ENCODE results near the gene PLCD1. TPM values are rescaled to one million over a fixed set of nuclear protein-coding genes. Genes with fewer than 3 reads are reported as not detected.
A peak's percentile ranks its signal among the peaks of the same experiment; 100 is the strongest.

PLCD1 gene
- total RNA-seq, 1 experiment from 2014 or later = 27.1 TPM

- H3K27ac Mint-ChIP-seq = peak overlapping the region; percentile 61 to 94 (median 87); a peak in 6 of 7 replicates
- H3K9me3 ChIP-seq (ENCODE audit: control insufficient read depth, low read depth, low read length) = no peaks in the 10 kb centered on the region
- H2AK5ac ChIP-seq (ENCODE audit: insufficient read length, low read length) = no peak overlapping the region
- H3K4me1 ChIP-seq (ENCODE audit: insufficient read depth, low read length) = peaks cover 16% of the 10 kb centered on the region; the same call in 1 of the 2 replicates
- H3K18ac ChIP-seq (ENCODE audit: insufficient read length, low read depth, low read length) = no peak overlapping the region
- H3K4me2 ChIP-seq (ENCODE audit: insufficient read depth, insufficient read length, low read length) = no peak overlapping the region
- no peak for TF ChIP-seq CTCF (conservative IDR thresholded peaks at IDR 0.05)
- no peaks in the 10 kb centered on the region for H3K9me3 Mint-ChIP-seq
- H3K9ac ChIP-seq (ENCODE audit: extremely low read depth, insufficient read length, low read length) = no peak overlapping the region
- WGBS (ENCODE audit: extremely low coverage, insufficient read length, low lambda C conversion rate) = no CpG with 5 or more reads among the region's 5 CpGs
- H3T11ph ChIP-seq (ENCODE audit: low read length) = no peak overlapping the region
- H3K27ac ChIP-seq (ENCODE audit: insufficient read length, low read depth, low read length) = peak overlapping the region; percentile 20
- H3K56ac ChIP-seq (ENCODE audit: insufficient read length, low read depth, low read length) = no peak overlapping the region
- H4K8ac ChIP-seq (replicated peaks; ENCODE audit: insufficient read length, low read depth, low read length) = no peak overlapping the region
- no peaks in the 10 kb centered on the region for H3K27me3 Mint-ChIP-seq (ENCODE audit: low read depth)
- H3K27me3 ChIP-seq (ENCODE audit: insufficient read depth, low read length) = no peaks in the 10 kb centered on the region
- H3K14ac ChIP-seq (ENCODE audit: insufficient read depth, low read length) = no peak overlapping the region
- H3K23ac ChIP-seq (ENCODE audit: insufficient read length, low read depth, low read length) = no peak overlapping the region
- H3K79me1 ChIP-seq (ENCODE audit: insufficient read depth, low read depth, low read length, poor library complexity, severe bottlenecking) = no peaks in the 10 kb centered on the region
- no peak overlapping the region for H4K91ac ChIP-seq (ENCODE audit: insufficient read length, low read depth, low read length)
- peak overlapping the region; percentile 21 for H2BK12ac ChIP-seq (ENCODE audit: insufficient read length, low read depth, low read length)
- H2AFZ ChIP-seq (ENCODE audit: low read length) = no peak overlapping the region
- no peak for DNase-seq
- no peak overlapping the region for H2BK15ac ChIP-seq (ENCODE audit: low read depth, low read length)
- H2BK120ac ChIP-seq (ENCODE audit: low read depth, low read length, poor library complexity, severe bottlenecking) = no peak overlapping the region
- no peak overlapping the region for H2BK20ac ChIP-seq (ENCODE audit: low read depth, low read length, poor library complexity, severe bottlenecking)
- no peak overlapping the region for H2BK5ac ChIP-seq (ENCODE audit: insufficient read length, low read length)
- H3K79me2 ChIP-seq (ENCODE audit: insufficient read depth, low read length) = no peaks in the 10 kb centered on the region
- H3K4ac ChIP-seq (ENCODE audit: low read depth, low read length) = no peak overlapping the region
- H4K5ac ChIP-seq (ENCODE audit: insufficient read length, low read depth, low read length) = no peak overlapping the region
- H3K23me2 ChIP-seq (ENCODE audit: insufficient read length, low read depth, low read length, poor library complexity, severe bottlenecking) = no peaks in the 10 kb centered on the region
- peaks cover 0 to 8% (median 2%) of the 10 kb centered on the region in 3 experiments; a peak in 4 of 7 replicates for H3K36me3 Mint-ChIP-seq (ENCODE audit: insufficient read depth in 1 of 3, low read depth in 3 of 3)
- H3K4me1 Mint-ChIP-seq = peaks cover 25 to 26% of the 10 kb centered on the region in 2 experiments
- no peak overlapping the region for H3K4me3 Mint-ChIP-seq
- H4K20me1 ChIP-seq (ENCODE audit: control insufficient read depth, insufficient read depth, insufficient read length) = no peaks in the 10 kb centered on the region
Observed at GRCh38 chr3:37963016-37963415, 66.4 kb downstream of the PLCD1 start.

All from H9 (cell line).